K562 (cell line): ENCODE results near the gene YPEL2. TPM values are rescaled to one million over a fixed set of nuclear protein-coding genes. Genes with fewer than 3 reads are reported as not detected.
A peak's percentile ranks its signal among the peaks of the same experiment; 100 is the strongest.

Experiments used
- ATAC-seq: fragments of 200-7000 bp; cut with Tn5 transposase; 3 replicates; pipeline ENCODE4 v1.9.1; 2020; ENCODE audit warnings: moderate library complexity
- BruUV-seq: library from RNA; stranded (reverse); fragments of 400-500 nt; replicated peaks from 2 replicates; lab custom pipeline; 2021; lab: Mats Ljungman, UMichigan
- CTCF ChIA-PET: fragments of 300-600 bp; formaldehyde crosslinking; extraction: SDS; loops from one replicate; lab custom pipeline; 2021; ENCODE audit warnings: low intra/inter-chr PET ratio; lab: Yijun Ruan, JAX
- POLR2A ChIA-PET: fragments of 300-600, 350-650 bp; sonication (Branson Sonifier 250); formaldehyde crosslinking; extraction: SDS; loops from one replicate; lab custom pipeline; 2021; ENCODE audit warnings: antibody characterized with exemption, inconsistent platforms; lab: Yijun Ruan, JAX
- DNase-seq, 4 experiments: peaks; one replicate each; pipeline versions ENCODE4 v3.0.0 to v3.0.0-alpha.2; 2011 to 2018; ENCODE audit warnings: low spot score in 3 of 4, mixed read lengths in 3 of 4; ENCODE audit errors: extremely low read depth in 1 of 4
- FAIRE-seq: peaks from 2 replicates; lab custom pipeline; 2011; peaks lifted over from hg19 to GRCh38; lab: Jason Lieb, UNC
- H2AFZ ChIP-seq: 2 replicates; pipeline ENCODE4 v1.6.0; 2011; ENCODE audit warnings: low read depth, low read length, control low read depth, inconsistent platforms
- H3K27ac ChIP-seq: fragments of 200-600 bp; 3 replicates; pipeline ENCODE4 v1.8.0; 2011; ENCODE audit warnings: low read depth, mild to moderate bottlenecking, control low read depth, inconsistent platforms, low read length, moderate library complexity, mixed read lengths; ENCODE audit errors: extremely low read depth
- H3K27me3 ChIP-seq, 2 experiments: fragments of 300-600 bp in 1 of 2; 2 replicates in 1 of 2; 3 replicates in 1 of 2; pipeline versions ENCODE4 v1.6.0 to v1.8.0; 2011; ENCODE audit warnings: inconsistent platforms in 2 of 2, low read length in 2 of 2, mild to moderate bottlenecking in 1 of 2, mixed read lengths in 1 of 2, moderate library complexity in 1 of 2; ENCODE audit not compliant: control insufficient read depth in 2 of 2, insufficient read depth in 2 of 2
- H3K36me3 ChIP-seq: fragments of 300-600 bp; 3 replicates; pipeline ENCODE4 v1.8.0; 2011; ENCODE audit warnings: mild to moderate bottlenecking, low read length, inconsistent platforms; ENCODE audit not compliant: control insufficient read depth, insufficient read depth
- H3K4me1 ChIP-seq, 2 experiments: fragments of 200-600 bp in 1 of 2; replicated peaks in 1 of 2; 2 replicates in 1 of 2; 3 replicates in 1 of 2; pipeline versions ENCODE4 v1.5.1 to v1.8.0; 2011; ENCODE audit warnings: inconsistent platforms in 2 of 2, low read length in 2 of 2, mild to moderate bottlenecking in 1 of 2, mixed read lengths in 1 of 2, moderate library complexity in 1 of 2; ENCODE audit not compliant: control insufficient read depth in 2 of 2, insufficient read depth in 2 of 2
- H3K4me2 ChIP-seq: 2 replicates; pipeline ENCODE4 v1.6.1; 2011; ENCODE audit warnings: low read length, control low read depth, inconsistent platforms, mixed read lengths; ENCODE audit not compliant: insufficient read depth
- H3K4me3 ChIP-seq: fragments of 200-600 bp; sonication (generic), shearing (Covaris generic); 2 replicates; pipeline ENCODE4 v1.5.1; 2016; ENCODE audit warnings: control low read depth, inconsistent platforms
- H3K79me2 ChIP-seq: fragments of 200-600 bp; 3 replicates; pipeline ENCODE4 v1.8.0; 2011; ENCODE audit warnings: low read length, inconsistent platforms; ENCODE audit not compliant: control insufficient read depth, insufficient read depth
- H3K9ac ChIP-seq, 2 experiments: 2 replicates each; pipeline versions ENCODE4 v1.6.0 to v1.6.1; 2011; ENCODE audit warnings: low read depth in 2 of 2, low read length in 2 of 2, control low read depth in 1 of 2, inconsistent platforms in 1 of 2, mild to moderate bottlenecking in 1 of 2, mixed read lengths in 1 of 2; ENCODE audit not compliant: insufficient read depth in 1 of 2
- H3K9me1 ChIP-seq: one replicate; pipeline ENCODE4 v1.6.0; 2011; ENCODE audit warnings: inconsistent platforms, mild to moderate bottlenecking, low read length, moderate library complexity; ENCODE audit not compliant: control insufficient read depth, insufficient read depth
- H3K9me3 ChIP-seq: replicated peaks from 2 replicates; pipeline ENCODE4 v1.5.1; 2011; ENCODE audit warnings: low read depth, low read length, inconsistent platforms; ENCODE audit not compliant: control insufficient read depth, insufficient read depth
- H4K20me1 ChIP-seq: replicated peaks from 2 replicates; pipeline ENCODE4 v1.6.1; 2011; ENCODE audit warnings: low read length, inconsistent platforms, mixed read lengths; ENCODE audit not compliant: control insufficient read depth, insufficient read depth
- BCOR ChIP-seq: fragments of 450-650 bp; IDR thresholded peaks from 2 replicates; pipeline ENCODE4 v1.6.1; 2016
- CC2D1A ChIP-seq: fragments of 450-650 bp; IDR thresholded peaks from 2 replicates; pipeline ENCODE4 v1.6.1; 2017; ENCODE audit warnings: mild to moderate bottlenecking
- CEBPB ChIP-seq: fragments of 450-650 bp; IDR thresholded peaks from 2 replicates; pipeline ENCODE4 v1.6.1; 2016; ENCODE audit warnings: missing genetic modification characterization, missing compliant biosample characterization
- COPS2 ChIP-seq: fragments of 450-650 bp; conservative IDR thresholded peaks from 2 replicates; pipeline ENCODE4 v1.6.1; 2016; ENCODE audit warnings: mild to moderate bottlenecking, moderate library complexity
- FOXK1 ChIP-seq: sonication (generic); formaldehyde crosslinking; IDR thresholded peaks from 2 replicates; pipeline ENCODE4 v1.8.0; 2022; ENCODE audit warnings: missing genetic modification reagents, mild to moderate bottlenecking, borderline replicate concordance
- HDAC3 ChIP-seq: fragments of 450-650 bp; IDR thresholded peaks from 2 replicates; pipeline ENCODE4 v1.6.1; 2018; ENCODE audit warnings: borderline replicate concordance, mild to moderate bottlenecking, moderate library complexity; ENCODE audit not compliant: partially characterized antibody
- KLF16 ChIP-seq: IDR thresholded peaks from 2 replicates; pipeline ENCODE4 v1.6.1; 2016; ENCODE audit warnings: antibody characterized with exemption
- LCOR ChIP-seq: sonication (generic); formaldehyde crosslinking; IDR thresholded peaks from 2 replicates; pipeline ENCODE4 v1.8.0; 2022; ENCODE audit warnings: mild to moderate bottlenecking, missing genetic modification reagents
- MYNN ChIP-seq, 2 experiments: sonication (generic); formaldehyde crosslinking in 1 of 2; IDR thresholded peaks; 2 replicates each; pipeline versions ENCODE4 v1.5.0 to v1.6.1; 2016 to 2020; ENCODE audit warnings: antibody characterized with exemption in 1 of 2, missing genetic modification reagents in 1 of 2
- NR4A1 ChIP-seq, 2 experiments: fragments of 250-450 bp in 1 of 2; fragments of 450-650 bp in 1 of 2; sonication (Bioruptor Pico) in 1 of 2; IDR thresholded peaks; 2 replicates each; pipeline versions ENCODE4 v1.4.0 to v1.6.1; 2016 to 2020; ENCODE audit warnings: mild to moderate bottlenecking in 2 of 2, missing compliant biosample characterization in 1 of 2, missing genetic modification characterization in 1 of 2, moderate library complexity in 1 of 2
- POLR2AphosphoS5 ChIP-seq: IDR thresholded peaks from 2 replicates; pipeline ENCODE4 v1.6.1; 2011; ENCODE audit warnings: mild to moderate bottlenecking, low read depth, low read length, moderate library complexity; ENCODE audit not compliant: control insufficient read depth, insufficient read depth
- ZBED1 ChIP-seq: IDR thresholded peaks from 2 replicates; pipeline ENCODE4 v1.6.1; 2014
- ZNF318 ChIP-seq, 2 experiments: fragments of 450-650 bp; IDR thresholded peaks; 2 replicates each; pipeline ENCODE4 v1.6.1; 2016; ENCODE audit warnings: mild to moderate bottlenecking in 2 of 2, borderline replicate concordance in 1 of 2, low read depth in 1 of 2, moderate library complexity in 1 of 2
- ZNF347 ChIP-seq: fragments of 450-650 bp; formaldehyde crosslinking; IDR thresholded peaks from 2 replicates; pipeline ENCODE4 v1.4.0; 2020; ENCODE audit warnings: low read depth, mild to moderate bottlenecking, moderate library complexity
- WGBS: fragments of 100-300 bp; shearing (Covaris generic); methylation state at CpG from one replicate; pipeline ENCODE4 v1.1.6; 2016; ENCODE audit warnings: low coverage, mixed read lengths; ENCODE audit not compliant: insufficient coverage; ENCODE audit errors: missing lambda C conversion rate; 5-methylcytosine and 5-hydroxymethylcytosine counted together
- in situ Hi-C: fragments of 300-500 bp; cut with MboI; formaldehyde crosslinking; loops from 4 replicates; pipeline ENCODE4 v1.15.0; 2018; ENCODE audit warnings: inconsistent platforms, mixed read lengths
- intact Hi-C: fragments of 100-400 bp; cut with micrococcal nuclease; formaldehyde crosslinking; loops from 2 replicates; pipeline ENCODE4 v1.14.2; 2022
- polyA plus RNA-seq, 8 experiments: library from polyadenylated mRNA; depleted of rRNA in 4 of 8; stranded (reverse) in 5 of 8; unstranded in 3 of 8; fragments of >200 nt; fragmentation: Nextera tagmentation in 2 of 8; fragmentation: Illumina TruSeq in 1 of 8; extraction: Ambion mirVana in 2 of 8; extraction: Trizol in 1 of 8; gene quantifications; 2 replicates each; pipeline versions ENCODE4 v1.2.1 to v1.2.3, GENCODE V29; 2011 to 2014; ENCODE audit warnings: inconsistent platforms in 1 of 8, missing spikeins in 1 of 8
- total RNA-seq, 7 experiments: library from RNA; depleted of rRNA in 6 of 7; stranded (reverse); fragments of >200 nt in 6 of 7; fragmentation: Illumina TruSeq in 2 of 7; extraction: Trizol in 2 of 7; gene quantifications; 2 replicates each; pipeline versions ENCODE4 v1.2.1 to v1.2.3, GENCODE V29; 2011 to 2021; ENCODE audit warnings: low replicate concordance in 1 of 7
- TF ChIP-seq, protein P1 (sequence below): fragments of 450-650 bp; IDR thresholded peaks from 2 replicates; pipeline ENCODE4 v1.6.1; 2016

Gene YPEL2
- total and polyA plus RNA-seq, 9 of the 15 experiments (the other 6 are each of a cell fraction or from before 2014, with no cell fraction given): 0.11 to 2.4 (median 0.47) TPM

- Histone ChIP-seq H3K27ac (no peak overlapping the region), H3K36me3 (no peaks in the 10 kb centered on the region), H3K9ac (no peak overlapping the region), H3K4me3 (no peak overlapping the region), H4K20me1 (peaks cover 20% of the 10 kb centered on the region), H3K79me2 (no peaks in the 10 kb centered on the region), H3K9me1 (peaks cover 4% of the 10 kb centered on the region), H3K9me3 (no peaks in the 10 kb centered on the region), H3K4me2 (no peak overlapping the region), H3K4me1 (0 out of 5 replicates have a peak, but pooled peaks cover 0 to 2% of the 10 kb centered on the region in 2 experiments), H3K27me3 (peaks cover 53 to 62% of the 10 kb centered on the region in 2 experiments), H2AFZ (no peak overlapping the region)
- no TSS peak for BruUV-seq
- ChIA-PET CTCF (no interaction called here), POLR2A (no interaction called here)
- in situ Hi-C loops: no loop called here
- FAIRE-seq (no peak), ATAC-seq (no peak), DNase-seq (no peak)
- intact Hi-C loops: no loop called here
- WGBS: 19% methylated on average over 6 of the region's 6 CpGs
- TF ChIP-seq POLR2AphosphoS5 (no peak), FOXK1 (CRISPR knock-in tag) (no peak), MYNN (IDR thresholded peaks at IDR 0.05) (no peak), MYNN (CRISPR knock-in tag; IDR thresholded peaks at IDR 0.05) (no peak), HDAC3 (no peak), COPS2 (no peak), NR4A1 (CRISPR knock-in tag; IDR thresholded peaks at IDR 0.05) (no peak), NR4A1 (tag; IDR thresholded peaks at IDR 0.05) (no peak), LCOR (no peak), ZBED1 (no peak), BCOR (peak; percentile 64), KLF16 (no peak), ZNF318 (IDR thresholded peaks at IDR 0.05; ENCODE audit: borderline replicate concordance in 1 of 2, low read depth in 1 of 2) (no peak), ZNF347 (no peak), CC2D1A (no peak), CEBPB (tag) (no peak)
- TF ChIP-seq, protein P1, sequence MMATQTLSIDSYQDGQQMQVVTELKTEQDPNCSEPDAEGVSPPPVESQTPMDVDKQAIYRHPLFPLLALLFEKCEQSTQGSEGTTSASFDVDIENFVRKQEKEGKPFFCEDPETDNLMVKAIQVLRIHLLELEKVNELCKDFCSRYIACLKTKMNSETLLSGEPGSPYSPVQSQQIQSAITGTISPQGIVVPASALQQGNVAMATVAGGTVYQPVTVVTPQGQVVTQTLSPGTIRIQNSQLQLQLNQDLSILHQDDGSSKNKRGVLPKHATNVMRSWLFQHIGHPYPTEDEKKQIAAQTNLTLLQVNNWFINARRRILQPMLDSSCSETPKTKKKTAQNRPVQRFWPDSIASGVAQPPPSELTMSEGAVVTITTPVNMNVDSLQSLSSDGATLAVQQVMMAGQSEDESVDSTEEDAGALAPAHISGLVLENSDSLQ: no peak
Observed at GRCh38 chr17:59346876-59347407, 15.5 kb downstream of the YPEL2 start.
